Stimulated activated CD4-positive, alpha-beta T cell treated with anti-CD3 and anti-CD28 coated beads, Interleukin-4, amount 100 ng/mL, for 1 hour (primary cell): ENCODE results near the gene GPR132.

Experiments
- DNase-seq: peaks from one replicate; pipeline ENCODE4 v3.0.0-alpha.2; 2020

Gene GPR132

GRCh38 chr14:105059925-105060565 lies 5.2 kb downstream of the GPR132 start:
- DNase-seq: no peak

DNA sequence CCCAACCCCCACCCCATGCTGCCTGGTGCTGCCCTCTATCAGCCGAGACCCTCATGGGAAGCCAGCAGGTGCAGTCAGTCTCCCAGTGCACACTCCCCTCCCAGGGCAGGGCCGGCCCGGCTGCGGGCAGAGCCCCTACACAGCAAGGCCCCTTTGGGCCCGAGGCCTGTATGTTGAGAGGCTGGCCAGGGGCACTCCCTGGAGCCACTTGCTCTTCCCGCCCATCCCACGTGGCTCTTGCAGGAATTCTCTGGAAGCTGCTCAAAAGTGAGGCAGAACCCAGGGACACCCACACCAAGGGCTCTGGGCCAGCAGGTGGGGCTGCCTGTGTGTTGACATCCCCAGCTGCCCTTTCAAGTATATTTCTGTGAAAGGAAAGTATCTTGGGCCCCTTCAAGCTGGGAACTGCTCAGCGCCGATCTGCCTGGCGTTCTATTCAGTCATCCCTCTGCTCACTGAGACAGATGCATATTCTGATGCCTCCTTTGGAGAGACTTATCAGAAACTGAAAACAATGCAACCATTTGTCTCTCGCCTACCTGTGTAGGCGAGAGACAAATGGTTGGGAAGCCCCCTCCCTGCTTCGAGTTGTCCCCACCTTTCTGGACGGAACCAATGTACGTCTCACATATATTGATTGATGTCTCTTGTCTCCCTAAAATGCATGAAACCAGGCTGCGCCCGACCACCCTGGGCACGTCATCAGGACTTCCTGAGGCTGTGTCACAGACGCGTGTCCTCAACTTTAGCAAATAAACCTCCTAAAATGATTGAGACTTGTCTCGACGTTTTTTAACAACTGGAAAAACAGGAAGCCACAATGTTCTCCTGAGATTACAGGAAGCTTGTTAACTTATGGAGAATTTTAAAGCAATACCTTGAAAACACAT lies 6.0 kb downstream of the GPR132 start:
- peak; percentile 61 for DNase-seq

DNA sequence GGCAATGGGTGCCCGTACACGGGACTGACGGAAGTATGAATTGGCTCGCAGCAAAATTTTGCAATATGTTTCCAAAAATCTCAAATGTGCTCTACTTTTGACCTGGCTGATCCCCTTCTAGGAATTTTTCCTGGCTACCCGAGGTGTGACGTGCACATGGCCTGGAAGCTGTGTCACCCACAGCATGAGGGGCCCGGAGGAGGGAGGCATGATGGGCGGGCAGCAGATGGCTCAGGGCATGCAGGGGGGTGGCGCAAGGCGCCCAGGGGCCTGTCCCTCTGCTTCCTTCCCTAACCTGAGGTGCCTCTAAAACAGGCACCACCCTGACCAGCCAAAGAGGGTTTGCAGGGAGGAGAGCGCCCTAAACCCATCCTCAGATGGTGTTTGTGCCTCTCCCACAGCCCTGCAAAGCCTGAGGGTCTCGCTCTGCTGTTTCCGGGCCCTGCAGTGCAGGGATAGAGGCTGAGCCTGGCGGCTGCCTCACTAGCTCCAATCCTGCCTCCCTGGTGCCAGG lies 6.7 kb downstream of the GPR132 start:
- DNase-seq: no peak

DNA sequence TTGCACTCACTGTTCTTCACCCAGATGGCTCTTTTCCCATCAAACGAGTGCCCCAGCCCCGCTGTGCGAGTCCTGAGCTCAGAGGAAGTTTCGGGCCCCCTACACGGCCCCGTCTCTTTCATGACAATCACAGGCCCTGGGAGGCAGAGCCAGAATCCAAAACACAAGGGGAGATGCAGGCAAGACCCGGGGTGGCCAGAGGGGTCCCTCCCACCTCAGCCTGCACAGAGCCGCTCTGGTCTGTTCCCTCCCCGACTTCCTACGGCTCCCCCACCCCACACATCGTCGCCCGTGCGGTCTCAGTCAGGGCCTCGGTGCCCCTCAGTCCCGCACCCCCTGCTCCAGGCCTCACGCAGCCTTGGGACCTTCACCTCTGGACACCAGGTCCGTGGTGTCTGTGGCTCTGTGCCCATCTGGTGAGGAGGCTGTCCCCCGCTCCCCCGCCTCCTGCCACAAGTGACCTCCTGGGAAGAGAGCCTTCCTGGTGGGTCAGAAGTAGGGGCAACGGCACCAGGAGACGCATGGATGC lies 8.9 kb downstream of the GPR132 start:
- DNase-seq: no peak

DNA sequence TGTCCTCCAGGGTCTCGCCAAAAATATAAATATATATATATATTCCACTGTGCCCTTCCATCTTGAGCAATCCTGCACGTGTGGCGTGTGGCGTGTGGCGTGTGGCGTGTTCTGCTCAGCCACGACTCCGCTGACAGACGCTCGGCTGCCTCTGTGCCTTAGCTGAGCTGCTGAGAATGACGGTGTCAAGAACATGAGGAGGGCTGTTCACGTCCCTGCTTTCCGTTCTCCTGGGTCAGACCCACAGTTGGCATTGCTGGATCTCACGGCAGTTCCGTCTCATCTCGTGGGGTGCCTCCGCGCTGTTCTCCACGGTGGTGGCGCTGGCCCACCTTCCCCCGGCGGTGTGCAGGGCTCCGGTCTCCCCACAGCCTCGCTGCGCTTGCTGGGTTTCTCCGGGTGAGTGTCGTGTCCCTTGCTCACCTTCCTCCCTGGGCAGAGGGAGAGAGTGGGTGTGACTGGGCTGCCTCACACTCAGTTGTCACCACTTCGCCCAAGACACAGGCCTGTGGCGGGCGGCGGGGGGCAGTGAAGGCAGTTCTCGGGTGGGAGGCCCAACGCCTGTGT lies 9.4 kb downstream of the GPR132 start:
- no peak for DNase-seq

- DNase-seq: no peak
Observed at GRCh38 chr14:105055334-105055733, 9.9 kb downstream of the GPR132 start.

- no peak for DNase-seq
Observed at GRCh38 chr14:105053996-105054395, 11.2 kb downstream of the GPR132 start.

- no peak for DNase-seq
Observed at GRCh38 chr14:105053421-105053820, 11.8 kb downstream of the GPR132 start.

- DNase-seq: no peak
Observed at GRCh38 chr14:105052110-105052458, 13.1 kb downstream of the GPR132 start.

- DNase-seq: no peak
Observed at GRCh38 chr14:105051182-105052109, 13.8 kb downstream of the GPR132 start.

DNA sequence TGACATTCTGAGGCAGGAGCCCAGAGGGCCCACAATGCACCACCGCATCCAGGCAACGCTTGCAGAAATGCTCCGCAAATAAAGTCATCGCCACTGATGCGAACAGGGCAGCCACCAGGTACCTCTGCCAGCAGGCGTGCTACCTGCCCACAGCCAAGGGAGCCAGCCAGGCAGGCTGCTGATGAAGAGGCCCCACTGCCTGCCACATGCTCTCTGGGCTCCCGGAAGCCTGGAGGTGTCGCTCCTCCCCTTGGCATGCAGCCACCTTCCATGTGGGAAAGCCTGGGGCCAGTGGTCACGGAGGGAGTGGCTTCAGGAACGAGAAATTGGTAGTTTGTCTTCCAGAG lies 14.7 kb downstream of the GPR132 start:
- no peak for DNase-seq

GRCh38 chr14:105049753-105050550 lies 15.3 kb downstream of the GPR132 start:
- no peak for DNase-seq

GRCh38 chr14:105047283-105048016 lies 17.8 kb downstream of the GPR132 start:
- peak; percentile 23 for DNase-seq

DNA sequence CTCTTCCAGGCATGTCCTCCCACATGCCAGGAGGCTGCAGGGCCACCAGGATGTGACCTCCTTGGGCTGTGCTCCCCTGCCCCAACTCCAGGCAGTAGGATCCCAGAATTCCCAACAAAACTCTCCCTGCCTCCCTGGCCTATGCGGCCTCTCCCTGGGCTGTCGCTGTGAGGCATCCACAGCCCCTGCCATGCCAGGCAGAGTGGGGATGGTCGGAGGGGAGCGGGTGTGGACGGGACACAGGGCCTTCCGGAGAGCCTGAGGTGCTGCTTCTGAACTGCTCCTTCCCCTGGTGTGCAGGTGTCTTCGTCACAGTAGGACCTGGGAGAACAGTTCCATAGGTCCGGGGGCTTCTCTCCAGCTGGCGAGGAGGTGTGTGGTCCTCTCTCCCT lies 18.3 kb downstream of the GPR132 start:
- DNase-seq: no peak

DNA sequence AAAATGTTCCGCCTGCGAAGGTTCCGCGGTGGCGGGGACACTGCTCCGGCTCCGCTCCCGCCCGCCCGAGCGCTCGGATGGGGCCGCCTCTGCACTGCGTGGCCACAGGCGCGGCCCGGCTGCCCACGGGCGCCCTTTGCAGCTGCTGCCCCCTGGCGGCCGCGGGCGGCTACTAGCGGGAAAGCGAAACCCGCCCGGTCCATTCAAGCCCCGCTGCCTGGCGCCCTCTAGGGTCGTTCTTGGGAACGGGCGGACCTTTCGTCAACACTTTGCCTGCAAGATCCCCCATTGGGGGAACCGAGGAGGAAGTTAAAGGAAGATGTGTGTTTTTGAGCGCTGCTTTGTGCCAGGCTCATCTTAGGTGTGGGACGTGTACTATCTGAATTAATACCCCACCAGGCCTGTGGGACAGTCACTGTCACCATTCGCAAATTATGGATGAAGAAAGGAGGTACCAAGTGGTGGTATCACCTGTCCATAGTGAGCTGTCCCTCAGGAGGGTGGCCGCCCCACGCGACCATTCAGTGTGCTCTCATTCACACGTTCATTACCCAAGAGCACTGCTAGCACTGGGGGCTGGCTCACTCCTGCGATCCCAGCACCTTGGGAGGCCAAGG lies 19.4 kb downstream of the GPR132 start:
- peak; percentile 94 for DNase-seq

- no peak for DNase-seq
Observed at GRCh38 chr14:105043641-105044040, 21.6 kb downstream of the GPR132 start.

DNA sequence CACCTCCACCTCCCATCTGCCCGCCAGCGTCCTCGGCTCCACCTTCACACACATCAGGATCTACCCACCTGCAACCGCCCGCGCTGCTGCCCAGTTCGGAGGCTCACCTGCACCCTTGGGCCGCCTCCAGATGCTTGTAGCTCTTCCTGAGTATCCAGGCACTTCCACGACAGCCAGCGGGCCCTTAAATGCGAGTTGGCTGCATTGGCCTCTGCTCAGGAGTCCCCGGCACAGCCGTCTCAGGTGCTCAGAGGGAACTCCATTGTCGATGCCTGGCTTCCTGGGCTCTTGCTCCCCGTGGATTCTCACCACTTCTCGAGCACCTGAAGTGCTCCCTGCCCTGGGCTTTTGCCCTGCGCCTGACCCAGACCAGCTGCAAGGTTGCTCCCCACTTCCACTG lies 22.4 kb downstream of the GPR132 start:
- DNase-seq: no peak

GRCh38 chr14:105041841-105042765 lies 23.1 kb downstream of the GPR132 start:
- no peak for DNase-seq

GRCh38 chr14:105039458-105040205 lies 25.6 kb downstream of the GPR132 start:
- no peak for DNase-seq
